PFSK-1 (cell line): ENCODE results near the gene DYRK2.

Experiments
- FOXP2 ChIP-seq: optimal IDR thresholded peaks from 2 replicates; pipeline ENCODE3; 2011; ENCODE audit warnings: borderline replicate concordance, control low read depth, inconsistent platforms; ENCODE audit not compliant: insufficient read depth; ENCODE audit errors: extremely low read length, extremely low read depth
- POLR2AphosphoS5 ChIP-seq: IDR thresholded peaks from 2 replicates; pipeline ENCODE4 v1.6.1; 2012; ENCODE audit warnings: low read depth, mild to moderate bottlenecking, control low read depth, low read length, moderate library complexity
- SIN3A ChIP-seq: IDR thresholded peaks from 2 replicates; pipeline ENCODE4 v1.6.1; 2012; ENCODE audit warnings: mild to moderate bottlenecking, low read length, moderate library complexity, borderline replicate concordance; ENCODE audit not compliant: insufficient read depth
- TAF1 ChIP-seq: IDR thresholded peaks from 2 replicates; pipeline ENCODE4 v1.6.1; 2012; ENCODE audit warnings: low read length, control low read depth, borderline replicate concordance; ENCODE audit not compliant: insufficient read depth
- TF ChIP-seq, protein P1 (sequence below), 2 experiments: IDR thresholded peaks; 2 replicates each; pipeline versions ENCODE4 v1.6.1 to v1.8.0; 2011 to 2012; ENCODE audit warnings: low read depth in 2 of 2, low read length in 2 of 2, control low read depth in 1 of 2, inconsistent platforms in 1 of 2, mild to moderate bottlenecking in 1 of 2, moderate library complexity in 1 of 2; ENCODE audit not compliant: insufficient read depth in 1 of 2

DYRK2 gene

DNA sequence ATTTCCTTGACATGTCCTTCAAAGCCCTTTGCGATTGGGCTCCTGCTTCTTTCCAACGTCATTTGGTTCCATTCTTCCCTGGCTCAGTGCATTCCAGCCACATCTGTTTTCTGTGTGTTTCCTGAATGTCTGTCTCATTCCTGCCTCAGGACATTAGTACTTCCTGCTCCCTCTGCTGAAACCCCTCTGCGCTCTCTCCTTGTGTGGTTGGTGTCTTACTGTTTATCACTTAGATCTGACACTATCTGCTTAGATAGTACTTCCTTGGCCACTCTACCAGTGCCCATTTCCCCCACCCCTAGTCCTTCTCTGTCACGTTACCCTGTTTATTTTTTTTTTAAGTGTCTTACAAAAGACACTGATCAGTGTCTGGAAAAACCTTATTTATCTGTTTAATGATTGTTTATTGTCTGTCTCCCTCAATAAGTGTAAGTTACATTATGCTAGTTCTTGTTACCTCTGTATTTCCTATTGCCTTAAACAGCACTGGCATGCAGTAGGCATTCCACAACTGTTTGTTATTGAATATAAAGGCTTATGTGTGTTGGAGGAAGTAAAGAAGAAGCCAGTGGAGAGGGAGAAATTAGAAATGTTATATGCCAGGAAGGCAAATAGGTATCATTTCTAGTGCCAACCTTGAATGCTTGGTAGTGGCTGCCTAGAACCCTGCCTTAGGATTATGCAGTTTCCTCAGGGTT, 21.5 kb downstream of the DYRK2 start:
- TF ChIP-seq SIN3A (no peak), TAF1 (no peak), FOXP2 (no peak), POLR2AphosphoS5 (no peak)
- TF ChIP-seq, protein P1, sequence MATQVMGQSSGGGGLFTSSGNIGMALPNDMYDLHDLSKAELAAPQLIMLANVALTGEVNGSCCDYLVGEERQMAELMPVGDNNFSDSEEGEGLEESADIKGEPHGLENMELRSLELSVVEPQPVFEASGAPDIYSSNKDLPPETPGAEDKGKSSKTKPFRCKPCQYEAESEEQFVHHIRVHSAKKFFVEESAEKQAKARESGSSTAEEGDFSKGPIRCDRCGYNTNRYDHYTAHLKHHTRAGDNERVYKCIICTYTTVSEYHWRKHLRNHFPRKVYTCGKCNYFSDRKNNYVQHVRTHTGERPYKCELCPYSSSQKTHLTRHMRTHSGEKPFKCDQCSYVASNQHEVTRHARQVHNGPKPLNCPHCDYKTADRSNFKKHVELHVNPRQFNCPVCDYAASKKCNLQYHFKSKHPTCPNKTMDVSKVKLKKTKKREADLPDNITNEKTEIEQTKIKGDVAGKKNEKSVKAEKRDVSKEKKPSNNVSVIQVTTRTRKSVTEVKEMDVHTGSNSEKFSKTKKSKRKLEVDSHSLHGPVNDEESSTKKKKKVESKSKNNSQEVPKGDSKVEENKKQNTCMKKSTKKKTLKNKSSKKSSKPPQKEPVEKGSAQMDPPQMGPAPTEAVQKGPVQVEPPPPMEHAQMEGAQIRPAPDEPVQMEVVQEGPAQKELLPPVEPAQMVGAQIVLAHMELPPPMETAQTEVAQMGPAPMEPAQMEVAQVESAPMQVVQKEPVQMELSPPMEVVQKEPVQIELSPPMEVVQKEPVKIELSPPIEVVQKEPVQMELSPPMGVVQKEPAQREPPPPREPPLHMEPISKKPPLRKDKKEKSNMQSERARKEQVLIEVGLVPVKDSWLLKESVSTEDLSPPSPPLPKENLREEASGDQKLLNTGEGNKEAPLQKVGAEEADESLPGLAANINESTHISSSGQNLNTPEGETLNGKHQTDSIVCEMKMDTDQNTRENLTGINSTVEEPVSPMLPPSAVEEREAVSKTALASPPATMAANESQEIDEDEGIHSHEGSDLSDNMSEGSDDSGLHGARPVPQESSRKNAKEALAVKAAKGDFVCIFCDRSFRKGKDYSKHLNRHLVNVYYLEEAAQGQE (IDR thresholded peaks at IDR 0.05; ENCODE audit: insufficient read depth in 1 of 2, low read depth in 2 of 2, low read length in 2 of 2): no peak

DNA sequence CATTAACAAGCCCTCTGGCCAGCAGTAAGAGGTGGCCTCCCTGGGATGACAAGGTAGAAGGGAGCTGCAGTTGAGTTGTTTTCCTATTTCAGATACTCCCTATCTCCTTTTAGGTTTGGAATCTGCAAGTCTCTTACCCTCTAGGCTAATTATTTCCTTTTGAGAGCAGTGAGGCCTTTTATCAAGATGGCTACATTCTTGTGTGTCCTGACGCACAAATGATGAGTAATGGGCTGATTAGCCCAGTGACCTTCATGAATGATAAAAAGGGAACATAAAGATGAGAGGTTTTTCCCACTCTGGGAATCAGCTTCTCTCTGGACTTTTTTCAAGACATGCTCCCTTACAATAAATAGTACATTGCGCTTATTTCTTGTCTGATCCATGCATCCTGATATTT, 22.9 kb downstream of the DYRK2 start:
- TF ChIP-seq SIN3A (no peak), TAF1 (no peak), POLR2AphosphoS5 (no peak), FOXP2 (no peak)
- TF ChIP-seq, protein P1 (IDR thresholded peaks at IDR 0.05; ENCODE audit: insufficient read depth in 1 of 2, low read depth in 2 of 2, low read length in 2 of 2): no peak

DNA sequence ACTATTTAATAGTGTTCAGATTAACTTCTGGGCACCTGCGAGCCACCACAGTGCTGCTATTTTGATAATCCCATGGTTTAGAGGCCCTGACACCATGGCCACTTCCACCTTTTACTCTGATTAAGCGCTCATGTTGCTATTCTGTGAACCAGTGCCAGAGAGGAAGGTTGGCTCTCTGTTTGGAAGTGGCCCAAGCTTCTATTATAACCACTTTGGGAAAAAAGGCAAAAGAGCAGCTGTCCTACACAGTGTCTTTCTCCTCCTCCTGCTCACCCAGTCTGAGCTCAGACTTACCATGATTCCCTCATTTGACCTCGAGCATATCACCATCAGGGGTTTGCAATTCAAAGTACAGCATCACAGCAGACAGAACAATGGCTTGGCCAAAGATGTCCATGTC, 23.3 kb downstream of the DYRK2 start:
- TF ChIP-seq FOXP2: no peak
- TF ChIP-seq POLR2AphosphoS5: no peak
- TF ChIP-seq TAF1: no peak
- no peak for TF ChIP-seq SIN3A

DNA sequence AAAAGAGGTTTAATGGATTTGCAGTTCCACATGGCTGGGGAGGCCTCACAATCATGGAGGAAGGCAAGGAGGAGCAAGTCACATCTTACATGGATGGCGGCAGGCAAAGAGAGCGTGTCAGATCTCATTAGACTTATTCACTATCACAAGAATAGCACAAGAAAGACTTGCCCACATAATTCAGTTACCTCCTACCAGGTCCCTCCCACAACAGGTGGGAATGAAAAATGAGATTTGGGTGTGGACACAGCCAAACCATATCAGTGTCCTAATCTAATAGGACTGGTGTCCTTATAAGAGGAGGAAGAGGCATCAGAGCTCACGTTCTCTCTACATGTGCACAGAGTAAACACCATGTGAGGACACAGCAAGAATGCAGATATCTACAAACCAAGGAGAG, 25.9 kb downstream of the DYRK2 start:
- TF ChIP-seq TAF1 (no peak), POLR2AphosphoS5 (no peak), FOXP2 (no peak), SIN3A (no peak)
- TF ChIP-seq, protein P1 (IDR thresholded peaks at IDR 0.05; ENCODE audit: insufficient read depth in 1 of 2, low read depth in 2 of 2, low read length in 2 of 2): no peak

DNA sequence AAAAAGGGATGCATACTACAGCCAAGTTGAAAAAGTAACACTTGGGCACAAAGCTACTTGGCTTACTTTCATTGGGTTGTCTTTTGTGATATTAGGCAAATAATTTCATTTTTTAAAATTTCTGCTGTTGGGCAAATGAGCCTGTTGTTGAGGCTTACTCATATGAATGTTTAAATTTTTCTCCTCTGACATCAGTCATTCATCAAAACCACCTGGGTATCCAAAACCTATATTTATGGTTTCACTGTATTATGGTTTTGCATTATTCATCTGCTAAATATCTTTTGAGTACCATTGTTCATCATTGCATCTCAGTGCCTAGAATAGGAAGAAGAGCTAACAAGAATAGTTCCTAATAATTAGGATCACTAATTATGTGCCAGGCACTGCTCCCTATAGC, 28.1 kb downstream of the DYRK2 start:
- TF ChIP-seq, protein P1 (IDR thresholded peaks at IDR 0.05; ENCODE audit: insufficient read depth in 1 of 2, low read depth in 2 of 2, low read length in 2 of 2): no peak
- TF ChIP-seq FOXP2 (no peak), POLR2AphosphoS5 (no peak), SIN3A (no peak), TAF1 (no peak)
